Astrocyte (in vitro differentiated cells and primary cell): Measurements from ENCODE around the gene CHST11. TPM values are rescaled to one million over a fixed set of nuclear protein-coding genes. Genes with fewer than 3 reads are reported as not detected.

Experiments used
- DNase-seq: peaks from one replicate; pipeline ENCODE4 v3.0.0-alpha.2; 2010; ENCODE audit warnings: low read depth
- FAIRE-seq: peaks from 2 replicates; lab custom pipeline; 2011; peaks lifted over from hg19 to GRCh38; lab: Jason Lieb, UNC
- H2AFZ ChIP-seq: 2 replicates; pipeline ENCODE4 v1.6.0; 2012; ENCODE audit warnings: low read depth, low read length, inconsistent platforms
- H3K27ac ChIP-seq: 2 replicates; pipeline ENCODE4 v1.5.1; 2011; ENCODE audit warnings: low read depth, low read length, inconsistent platforms
- H3K27me3 ChIP-seq: 2 replicates; pipeline ENCODE4 v1.6.0; 2011; ENCODE audit warnings: low read length, inconsistent platforms; ENCODE audit not compliant: insufficient read depth
- H3K36me3 ChIP-seq: 2 replicates; pipeline ENCODE4 v1.5.1; 2011; ENCODE audit warnings: low read length, inconsistent platforms; ENCODE audit not compliant: insufficient read depth
- H3K4me1 ChIP-seq: 2 replicates; pipeline ENCODE4 v1.5.1; 2011; ENCODE audit warnings: low read length, inconsistent platforms; ENCODE audit not compliant: insufficient read depth
- H3K4me2 ChIP-seq: 2 replicates; pipeline ENCODE4 v1.6.0; 2012; ENCODE audit warnings: low read length, inconsistent platforms
- H3K4me3 ChIP-seq: 2 replicates; pipeline ENCODE4 v1.5.1; 2011; ENCODE audit warnings: low read depth, mild to moderate bottlenecking, low read length, inconsistent platforms; ENCODE audit not compliant: insufficient read depth
- H3K79me2 ChIP-seq: 2 replicates; pipeline ENCODE4 v1.6.0; 2012; ENCODE audit warnings: mild to moderate bottlenecking, low read length, inconsistent platforms; ENCODE audit not compliant: insufficient read depth
- H3K9ac ChIP-seq: 2 replicates; pipeline ENCODE4 v1.6.0; 2012; ENCODE audit warnings: mild to moderate bottlenecking, low read length, inconsistent platforms
- H3K9me3 ChIP-seq: 2 replicates; pipeline ENCODE4 v1.5.1; 2012; ENCODE audit warnings: low read depth, mild to moderate bottlenecking, low read length, inconsistent platforms; ENCODE audit not compliant: insufficient read depth
- H4K20me1 ChIP-seq: 2 replicates; pipeline ENCODE4 v1.6.0; 2012; ENCODE audit warnings: low read length, inconsistent platforms; ENCODE audit not compliant: insufficient read depth
- H3K27ac Mint-ChIP-seq: one replicate; pipeline ENCODE4 v1.8.0; 2021; ENCODE audit warnings: mild to moderate bottlenecking, mixed read lengths; ENCODE audit not compliant: unreplicated experiment
- H3K27me3 Mint-ChIP-seq: one replicate; pipeline ENCODE4 v1.8.0; 2021; ENCODE audit warnings: low read depth, mixed read lengths; ENCODE audit not compliant: unreplicated experiment
- H3K36me3 Mint-ChIP-seq: one replicate; pipeline ENCODE4 v1.8.0; 2021; ENCODE audit warnings: low read depth, mixed read lengths; ENCODE audit not compliant: unreplicated experiment
- H3K4me1 Mint-ChIP-seq: one replicate; pipeline ENCODE4 v1.8.0; 2021; ENCODE audit warnings: low read depth, mixed read lengths; ENCODE audit not compliant: unreplicated experiment
- H3K4me3 Mint-ChIP-seq: one replicate; pipeline ENCODE4 v1.8.0; 2021; ENCODE audit warnings: mild to moderate bottlenecking, moderate library complexity, mixed read lengths; ENCODE audit not compliant: unreplicated experiment
- H3K9me3 Mint-ChIP-seq: one replicate; pipeline ENCODE4 v1.8.0; 2021; ENCODE audit warnings: mild to moderate bottlenecking, mixed read lengths; ENCODE audit not compliant: unreplicated experiment
- EZH2 ChIP-seq: IDR thresholded peaks from 2 replicates; pipeline ENCODE4 v1.6.1; 2012; ENCODE audit warnings: mild to moderate bottlenecking, low read length, inconsistent platforms; ENCODE audit not compliant: insufficient read depth
- total RNA-seq: library from RNA; stranded (reverse); gene quantifications from 2 replicates; pipeline ENCODE4 v1.2.1, GENCODE V29; 2021
- TF ChIP-seq, protein P1 (sequence below): IDR thresholded peaks from 2 replicates; pipeline ENCODE4 v1.5.1; 2011; ENCODE audit warnings: low read depth, mild to moderate bottlenecking, inconsistent platforms, low read length, moderate library complexity; ENCODE audit not compliant: insufficient read depth

The CHST11 gene
- total RNA-seq, 1 donor from 2014 or later: 30.2 TPM

DNA sequence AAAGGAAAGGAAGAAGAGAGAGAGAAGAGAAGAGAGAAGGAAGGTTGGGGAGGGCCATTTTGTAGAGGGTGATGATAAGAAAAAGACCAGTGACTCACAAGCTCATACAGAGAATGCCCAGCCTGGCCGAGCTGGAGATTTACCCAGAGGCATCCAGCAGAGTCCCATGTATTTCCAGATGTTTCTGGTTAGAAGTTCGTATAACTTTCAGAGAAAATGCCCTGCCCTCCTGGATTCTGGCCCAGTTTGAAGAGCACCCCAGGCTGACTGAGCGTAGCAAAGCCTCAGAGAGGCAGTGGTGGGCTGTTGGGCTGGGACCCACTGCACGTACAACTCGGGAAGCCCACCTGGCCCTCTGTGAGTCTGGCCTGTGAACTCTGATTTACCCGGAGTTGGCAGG lies 279.6 kb downstream of the CHST11 start:
- Histone ChIP-seq H3K4me2 (peak overlapping the region; percentile 28), H4K20me1 (peaks cover 67% of the 10 kb centered on the region), H3K27ac (no peak overlapping the region), H3K4me1 (peaks cover 10% of the 10 kb centered on the region), H3K79me2 (no peaks in the 10 kb centered on the region), H3K9ac (no peak overlapping the region), H2AFZ (no peak overlapping the region), H3K36me3 (no peaks in the 10 kb centered on the region), H3K9me3 (no peaks in the 10 kb centered on the region), H3K4me3 (no peak overlapping the region), H3K27me3 (no peaks in the 10 kb centered on the region)
- no peaks in the 10 kb centered on the region for H3K27me3 Mint-ChIP-seq
- TF ChIP-seq, protein P1, sequence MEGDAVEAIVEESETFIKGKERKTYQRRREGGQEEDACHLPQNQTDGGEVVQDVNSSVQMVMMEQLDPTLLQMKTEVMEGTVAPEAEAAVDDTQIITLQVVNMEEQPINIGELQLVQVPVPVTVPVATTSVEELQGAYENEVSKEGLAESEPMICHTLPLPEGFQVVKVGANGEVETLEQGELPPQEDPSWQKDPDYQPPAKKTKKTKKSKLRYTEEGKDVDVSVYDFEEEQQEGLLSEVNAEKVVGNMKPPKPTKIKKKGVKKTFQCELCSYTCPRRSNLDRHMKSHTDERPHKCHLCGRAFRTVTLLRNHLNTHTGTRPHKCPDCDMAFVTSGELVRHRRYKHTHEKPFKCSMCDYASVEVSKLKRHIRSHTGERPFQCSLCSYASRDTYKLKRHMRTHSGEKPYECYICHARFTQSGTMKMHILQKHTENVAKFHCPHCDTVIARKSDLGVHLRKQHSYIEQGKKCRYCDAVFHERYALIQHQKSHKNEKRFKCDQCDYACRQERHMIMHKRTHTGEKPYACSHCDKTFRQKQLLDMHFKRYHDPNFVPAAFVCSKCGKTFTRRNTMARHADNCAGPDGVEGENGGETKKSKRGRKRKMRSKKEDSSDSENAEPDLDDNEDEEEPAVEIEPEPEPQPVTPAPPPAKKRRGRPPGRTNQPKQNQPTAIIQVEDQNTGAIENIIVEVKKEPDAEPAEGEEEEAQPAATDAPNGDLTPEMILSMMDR: no peak
- no peak for TF ChIP-seq EZH2
- H3K9me3 Mint-ChIP-seq: peaks cover 4% of the 10 kb centered on the region
- no peak overlapping the region for H3K27ac Mint-ChIP-seq
- peaks cover 5% of the 10 kb centered on the region for H3K36me3 Mint-ChIP-seq
- FAIRE-seq: no peak
- no peak overlapping the region for H3K4me3 Mint-ChIP-seq
- peaks cover 32% of the 10 kb centered on the region for H3K4me1 Mint-ChIP-seq
- peak; percentile 56 for DNase-seq

DNA sequence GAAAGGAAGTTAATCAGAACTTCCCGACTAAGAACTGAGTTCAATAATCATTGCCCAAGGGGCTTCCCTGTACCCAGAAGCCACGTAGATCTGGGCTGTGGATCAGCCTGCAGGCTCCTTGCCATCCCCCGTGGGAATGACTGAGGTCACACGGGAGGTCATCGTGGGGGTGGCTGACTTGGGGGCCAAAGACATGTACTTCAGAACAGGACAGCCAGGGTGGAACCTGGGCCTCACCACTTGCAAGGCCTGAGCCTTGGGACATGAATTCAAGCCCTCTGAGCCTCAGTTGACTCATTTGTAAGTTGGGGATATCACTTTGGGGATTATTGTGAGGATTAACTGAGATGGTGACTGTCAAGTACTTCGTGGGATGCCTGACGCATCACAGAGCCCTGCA lies 280.4 kb downstream of the CHST11 start:
- Histone ChIP-seq H3K27me3 (no peaks in the 10 kb centered on the region), H3K9me3 (no peaks in the 10 kb centered on the region), H3K4me1 (peaks cover 10% of the 10 kb centered on the region), H3K36me3 (no peaks in the 10 kb centered on the region), H3K4me2 (no peak overlapping the region), H3K79me2 (no peaks in the 10 kb centered on the region), H3K9ac (no peak overlapping the region), H2AFZ (no peak overlapping the region), H3K4me3 (no peak overlapping the region), H3K27ac (no peak overlapping the region), H4K20me1 (peaks cover 65% of the 10 kb centered on the region)
- Mint-ChIP-seq H3K36me3 (peaks cover 8% of the 10 kb centered on the region), H3K9me3 (peaks cover 4% of the 10 kb centered on the region), H3K4me1 (peaks cover 32% of the 10 kb centered on the region), H3K27me3 (no peaks in the 10 kb centered on the region), H3K27ac (no peak overlapping the region), H3K4me3 (no peak overlapping the region)
- TF ChIP-seq, protein P1: no peak
- DNase-seq (no peak), FAIRE-seq (no peak)

DNA sequence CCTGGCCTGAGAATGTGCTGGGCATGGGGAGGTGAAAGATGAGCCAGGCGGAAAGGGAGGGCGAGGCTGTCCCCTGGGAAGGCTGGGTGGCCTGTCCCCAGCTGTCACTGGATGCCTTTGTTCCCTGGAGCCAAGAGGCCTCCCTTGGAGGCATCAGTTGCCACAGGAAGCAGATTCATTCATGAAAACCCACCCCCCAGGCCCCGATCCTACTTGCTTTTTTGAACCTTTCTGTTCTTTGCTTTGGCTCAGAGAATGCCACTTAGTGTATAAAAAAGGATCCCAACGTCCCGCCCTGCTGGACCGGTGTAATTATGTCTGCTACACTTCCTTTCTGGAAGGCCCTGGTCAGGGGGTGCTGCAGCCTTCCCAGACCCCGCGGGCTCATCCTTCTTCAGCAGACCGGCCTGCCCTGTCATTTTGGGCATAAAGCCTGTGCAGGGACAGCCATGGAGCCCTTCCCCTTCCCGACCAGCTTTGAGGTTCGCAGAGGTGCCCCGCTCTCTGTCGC lies 281.1 kb downstream of the CHST11 start:
- Mint-ChIP-seq H3K4me3 (no peak overlapping the region), H3K27me3 (no peaks in the 10 kb centered on the region), H3K36me3 (peaks cover 8% of the 10 kb centered on the region), H3K27ac (peak overlapping the region; percentile 27), H3K4me1 (peaks cover 32% of the 10 kb centered on the region), H3K9me3 (peaks cover 4% of the 10 kb centered on the region)
- no peak overlapping the region for H2AFZ ChIP-seq
- H3K9ac ChIP-seq: no peak overlapping the region
- no peak overlapping the region for H3K4me2 ChIP-seq
- peaks cover 70% of the 10 kb centered on the region for H4K20me1 ChIP-seq
- H3K36me3 ChIP-seq: no peaks in the 10 kb centered on the region
- no peak for FAIRE-seq
- no peaks in the 10 kb centered on the region for H3K27me3 ChIP-seq
- no peaks in the 10 kb centered on the region for H3K9me3 ChIP-seq
- H3K4me3 ChIP-seq: no peak overlapping the region
- H3K4me1 ChIP-seq: peaks cover 10% of the 10 kb centered on the region
- DNase-seq: no peak
- no peaks in the 10 kb centered on the region for H3K79me2 ChIP-seq
- no peak overlapping the region for H3K27ac ChIP-seq
- no peak for TF ChIP-seq EZH2
- TF ChIP-seq, protein P1: no peak
